Panc1 (cell line): ENCODE measurements around the gene FAM168B. TPM values are rescaled to one million over a fixed set of nuclear protein-coding genes. Genes with fewer than 3 reads are reported as not detected.

Source experiments
- ATAC-seq: fragments of 200-7000 bp; cut with Tn5 transposase; 2 replicates; pipeline ENCODE4 v1.9.1; 2020; ENCODE audit warnings: mild to moderate bottlenecking, moderate library complexity
- Bru-seq: library from RNA; stranded (reverse); fragments of 400-500 nt; gene quantifications from one replicate; lab custom pipeline; 2021; lab: Mats Ljungman, UMichigan
- BruChase-seq, 2 experiments: library from RNA; stranded (reverse); fragments of 400-500 nt; gene quantifications; one replicate each; lab custom pipeline; 2021; lab: Mats Ljungman, UMichigan
- BruUV-seq: library from RNA; stranded (reverse); fragments of 400-500 nt; replicated peaks from 2 replicates; lab custom pipeline; 2021; lab: Mats Ljungman, UMichigan
- CTCF ChIA-PET: fragments of 300-600 bp; sonication (Branson Sonifier 250); formaldehyde crosslinking; loops from one replicate; lab custom pipeline; 2022; ENCODE audit warnings: antibody characterized with exemption; lab: Charles Lee
- POLR2A ChIA-PET: fragments of 300-600 bp; sonication (Branson Sonifier 250); formaldehyde crosslinking; loops from one replicate; lab custom pipeline; 2022; ENCODE audit warnings: antibody characterized with exemption; lab: Charles Lee
- DNase-seq: peaks from one replicate; pipeline ENCODE4 v3.0.0-alpha.2; 2010; ENCODE audit warnings: low read depth, low spot score
- H3K27ac ChIP-seq: 2 replicates; pipeline ENCODE4 v1.5.1; 2011; ENCODE audit warnings: mild to moderate bottlenecking, low read length, inconsistent platforms
- H3K27me3 ChIP-seq: fragments of 200-500 bp; sonication (Bioruptor generic); 2 replicates; pipeline ENCODE4 v1.6.0; 2014; ENCODE audit warnings: low read length, inconsistent platforms; ENCODE audit not compliant: control insufficient read depth, insufficient read depth
- H3K36me3 ChIP-seq: fragments of 200-500 bp; sonication (Bioruptor generic); 2 replicates; pipeline ENCODE4 v1.5.1; 2014; ENCODE audit warnings: inconsistent platforms, mild to moderate bottlenecking, low read length, moderate library complexity; ENCODE audit not compliant: control insufficient read depth, insufficient read depth
- H3K4me1 ChIP-seq: 2 replicates; pipeline ENCODE4 v1.5.1; 2011; ENCODE audit warnings: inconsistent platforms, mild to moderate bottlenecking, low read length, moderate library complexity; ENCODE audit not compliant: control insufficient read depth, insufficient read depth
- H3K4me3 ChIP-seq, 2 experiments: 2 replicates each; pipeline ENCODE4 v1.5.1; 2011 to 2012; ENCODE audit warnings: low read depth in 2 of 2, low read length in 2 of 2, mild to moderate bottlenecking in 2 of 2, inconsistent platforms in 1 of 2, moderate library complexity in 1 of 2
- H3K9me3 ChIP-seq: fragments of 200-500 bp; sonication (Bioruptor generic); 2 replicates; pipeline ENCODE4 v1.5.1; 2014; ENCODE audit warnings: low read depth, mild to moderate bottlenecking, inconsistent platforms, low read length, moderate library complexity; ENCODE audit not compliant: control insufficient read depth, insufficient read depth
- CTCF ChIP-seq: fragments of 450-650 bp; IDR thresholded peaks from 2 replicates; pipeline ENCODE4 v1.5.1; 2017; ENCODE audit warnings: mild to moderate bottlenecking
- POLR2AphosphoS5 ChIP-seq: IDR thresholded peaks from 2 replicates; pipeline ENCODE4 v1.6.1; 2012; ENCODE audit warnings: mild to moderate bottlenecking, low read depth, low read length, moderate library complexity
- REST ChIP-seq, 2 experiments: IDR thresholded peaks; 2 replicates each; pipeline ENCODE4 v1.6.1; 2011 to 2012; ENCODE audit warnings: low read depth in 2 of 2, control low read depth in 1 of 2, low read length in 1 of 2, mild to moderate bottlenecking in 1 of 2, moderate library complexity in 1 of 2; ENCODE audit not compliant: insufficient read depth in 1 of 2
- SIN3A ChIP-seq: IDR thresholded peaks from 2 replicates; pipeline ENCODE4 v1.6.1; 2012; ENCODE audit warnings: low read depth, mild to moderate bottlenecking, low read length, moderate library complexity, borderline replicate concordance; ENCODE audit not compliant: insufficient read depth
- TCF7L2 ChIP-seq: IDR thresholded peaks from 2 replicates; pipeline ENCODE4 v1.6.1; 2011; ENCODE audit warnings: mild to moderate bottlenecking, low read depth, low read length, inconsistent platforms
- in situ Hi-C: cut with HindIII; loops from 2 replicates; pipeline ENCODE4 v1.10.0; 2016; ENCODE audit warnings: low sequenced_read_pairs, low pct_unique_long_range_greater_than_20kb
- intact Hi-C: fragments of 100-400 bp; cut with micrococcal nuclease; formaldehyde crosslinking; loops from one replicate; pipeline ENCODE4 v1.10.0; 2022; ENCODE audit not compliant: unreplicated experiment
- long read RNA-seq: library from polyadenylated mRNA; unstranded; transcript quantifications from one replicate; pipeline ENCODE4 v2.0.0, GENCODE V29; 2021; ENCODE audit not compliant: unreplicated experiment
- polyA plus RNA-seq: library from polyadenylated mRNA; unstranded; fragments of >200 nt; gene quantifications from one replicate; pipeline ENCODE4 v1.2.1, GENCODE V29; 2012; ENCODE audit warnings: missing spikeins; ENCODE audit not compliant: insufficient read length
- total RNA-seq: library from RNA; stranded (reverse); gene quantifications from one replicate; pipeline ENCODE4 v1.2.1, GENCODE V29; 2021; ENCODE audit not compliant: unreplicated experiment

The FAM168B gene
- total RNA-seq = 137 TPM
- 112 TPM for polyA plus RNA-seq
- Bru-seq, nascent RNA = percentile 95 among the genes with signal in this experiment
- percentile 97 among the genes with signal in this experiment for BruChase-seq, experiment 1, labeled RNA remaining after a 2-hour chase
- BruChase-seq, experiment 2, labeled RNA remaining after a 6-hour chase = percentile 98 among the genes with signal in this experiment
- long read RNA-seq, full-length matches to known transcripts = 37 of 217 reads
- long read RNA-seq, partial matches to known transcripts = 49 of 217 reads
- long read RNA-seq, other reads (novel, unspliced or antisense) = 131 of 217 reads

- peak; percentile 94 for ATAC-seq
- ChIA-PET CTCF (no interaction called here), POLR2A (no interaction called here)
- peak within 1 kb of the TSS; percentile 80 to 88 for H3K4me3 ChIP-seq
- BruUV-seq = no TSS peak
- no peaks in the 10 kb centered on the region for H3K27me3 ChIP-seq
- peak within 1 kb of the TSS; percentile 97 for H3K27ac ChIP-seq
- in situ Hi-C loops = no loop called here
- TF ChIP-seq POLR2AphosphoS5 (peak; percentile 55), TCF7L2 (peak; percentile 88), REST (IDR thresholded peaks at IDR 0.05; ENCODE audit: insufficient read depth in 1 of 2, low read depth in 2 of 2, low read length in 1 of 2) (no peak), CTCF (no peak), SIN3A (no peak)
- intact Hi-C loops = no loop called here
- H3K4me1 ChIP-seq = no peaks in the 10 kb centered on the region; the same call in 1 of the 2 replicates
- peak; percentile 53 for DNase-seq
- H3K36me3 ChIP-seq = peaks cover 8% of the 10 kb centered on the region
- no peaks in the 10 kb centered on the region for H3K9me3 ChIP-seq
Measured at GRCh38 chr2:131093006-131093695, at the start of gene FAM168B. TSS of gene FAM168B (minus strand) at chr2:131093460. CDS start at chr2:131082646, 10,814 bp downstream.

- H3K27ac ChIP-seq = no peak overlapping the region
- CTCF ChIA-PET = no interaction called here
- H3K4me3 ChIP-seq = no peak overlapping the region
- peaks cover 6% of the 10 kb centered on the region for H3K36me3 ChIP-seq
- ATAC-seq (no peak), DNase-seq (no peak)
- no peaks in the 10 kb centered on the region for H3K9me3 ChIP-seq
- POLR2A ChIA-PET = interaction anchor here (0.6 kb wide), 1 partner anchor 12 kb away, joined by 5 read pairs; no protein-coding TSS in a partner anchor
- BruUV-seq = no TSS peak
- TF ChIP-seq SIN3A (no peak), REST (IDR thresholded peaks at IDR 0.05; ENCODE audit: insufficient read depth in 1 of 2, low read depth in 2 of 2, low read length in 1 of 2) (no peak), POLR2AphosphoS5 (no peak), CTCF (no peak), TCF7L2 (no peak)
- intact Hi-C loops (no loop called here), in situ Hi-C loops (no loop called here)
- no peaks in the 10 kb centered on the region for H3K27me3 ChIP-seq
- no peaks in the 10 kb centered on the region for H3K4me1 ChIP-seq
Measured at GRCh38 chr2:131142849-131143248, 49.6 kb upstream of the FAM168B start.
